GM03348 (cell line): ENCODE measurements around the gene FN3K.
"Not testable (repeated sequence)": the region's sequence is repeated elsewhere in the genome, so short reads cannot be mapped to it uniquely, and the experiment has no call there.

Experiments
- DNase-seq: peaks from one replicate; pipeline ENCODE4 v3.0.0; 2012; ENCODE audit warnings: low spot score

The FN3K gene

DNA sequence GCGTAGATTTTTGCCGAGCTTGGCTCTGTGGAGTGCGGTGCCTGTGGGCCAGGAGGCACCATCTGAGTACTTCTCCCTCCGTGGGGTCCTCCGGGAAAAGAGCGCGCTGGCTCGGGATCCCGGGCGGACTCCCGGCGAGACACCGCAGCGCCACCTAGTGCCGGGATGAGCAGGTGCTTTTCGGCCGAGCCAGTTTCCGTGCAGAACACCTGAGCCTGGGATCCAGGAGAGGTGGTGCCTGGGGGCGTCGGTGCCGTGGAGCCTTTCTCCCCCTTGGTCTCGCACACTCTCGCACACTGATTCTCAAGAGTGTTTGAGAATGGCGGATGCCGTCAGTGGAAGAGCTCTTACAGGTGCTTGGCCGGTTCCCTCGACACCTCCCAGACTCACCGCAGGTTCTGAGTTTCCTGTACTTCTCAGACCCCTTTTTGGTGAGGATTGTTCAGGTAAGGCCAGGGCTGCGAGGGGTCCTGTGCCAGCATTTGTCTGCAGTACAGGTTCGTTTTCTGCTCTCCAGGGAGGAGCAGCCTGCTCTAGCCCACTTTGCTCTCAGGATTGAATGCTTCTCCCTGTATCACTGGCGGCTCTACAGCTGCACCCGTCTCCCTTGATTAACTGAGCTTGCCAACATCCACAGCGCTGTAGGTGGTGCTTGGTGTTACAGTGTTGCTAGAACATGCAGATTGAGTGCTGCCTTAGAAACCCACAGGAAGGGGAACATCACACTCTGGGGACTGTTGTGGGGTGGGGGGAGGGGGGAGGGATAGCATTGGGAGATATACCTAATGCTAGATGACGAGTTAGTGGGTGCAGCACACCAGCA lies 39.8 kb downstream of the FN3K start:
- DNase-seq = peak; percentile 90

DNA sequence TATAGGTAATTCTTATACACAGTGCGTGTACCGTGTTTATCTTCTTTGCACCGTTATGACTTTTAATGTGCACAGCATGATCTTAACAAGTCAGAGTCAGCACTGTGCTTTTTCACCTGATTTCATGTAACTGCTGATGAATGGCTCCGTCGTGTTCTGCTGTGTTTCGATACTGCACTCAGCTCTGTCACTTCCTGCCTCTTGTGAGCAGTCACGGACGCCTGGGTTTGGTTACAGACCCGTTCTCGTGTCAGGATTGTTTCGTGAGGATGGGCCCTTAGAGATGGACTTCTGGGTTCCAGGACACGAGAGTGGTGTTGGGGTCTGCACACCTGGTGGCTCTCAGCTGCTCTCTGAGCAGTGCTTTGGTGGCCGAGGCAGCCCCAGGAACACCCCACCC lies 41.0 kb downstream of the FN3K start:
- no peak for DNase-seq

DNA sequence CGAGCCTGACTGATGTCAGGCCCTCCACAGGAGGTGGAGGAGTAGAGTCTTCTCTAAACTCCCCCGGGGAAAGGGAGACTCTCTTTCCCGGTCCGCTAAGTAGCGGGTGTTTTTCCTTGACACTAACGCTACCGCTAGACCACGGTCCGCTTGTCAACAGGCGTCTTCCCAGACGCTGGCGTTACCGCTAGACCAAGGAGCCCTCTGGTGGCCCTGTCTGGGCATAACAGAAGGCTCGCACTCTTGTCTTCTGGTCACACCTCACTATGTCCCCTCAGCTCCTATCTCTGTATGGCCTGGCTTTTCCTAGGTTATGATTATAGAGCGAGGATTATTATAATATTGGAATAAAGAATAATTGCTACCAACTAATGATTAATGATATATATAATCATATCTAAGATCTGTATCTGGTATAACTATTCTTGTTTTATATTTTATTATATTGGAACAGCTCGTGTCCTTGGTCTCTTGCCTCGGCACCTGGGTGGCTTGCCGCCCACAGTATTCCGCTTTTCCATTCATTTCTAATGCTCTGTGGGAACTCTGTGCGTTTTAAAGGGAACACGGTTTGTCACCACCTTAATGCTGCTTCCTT lies 42.5 kb downstream of the FN3K start:
- DNase-seq = not testable (repeated sequence)

DNA sequence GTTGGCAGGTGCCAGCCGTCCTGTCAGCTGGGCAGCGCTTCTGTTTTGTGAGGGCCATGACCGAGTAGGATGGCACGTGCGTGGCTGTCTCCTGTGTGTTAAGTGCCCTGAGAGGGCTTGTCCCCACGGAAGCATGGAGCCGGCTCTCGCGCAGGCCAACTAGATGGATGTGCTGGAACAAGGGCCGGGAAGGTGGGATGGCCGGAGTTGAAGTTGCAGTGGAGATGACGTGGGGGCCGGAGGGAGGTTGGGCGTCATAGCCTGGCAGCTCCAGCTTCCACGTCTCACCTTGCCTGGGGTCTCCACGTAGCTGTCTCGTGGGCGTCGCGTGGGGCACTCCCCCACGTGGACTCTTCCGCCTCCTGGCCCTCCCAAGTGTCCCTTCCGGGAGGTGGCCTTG lies 44.1 kb downstream of the FN3K start:
- DNase-seq = no peak

DNA sequence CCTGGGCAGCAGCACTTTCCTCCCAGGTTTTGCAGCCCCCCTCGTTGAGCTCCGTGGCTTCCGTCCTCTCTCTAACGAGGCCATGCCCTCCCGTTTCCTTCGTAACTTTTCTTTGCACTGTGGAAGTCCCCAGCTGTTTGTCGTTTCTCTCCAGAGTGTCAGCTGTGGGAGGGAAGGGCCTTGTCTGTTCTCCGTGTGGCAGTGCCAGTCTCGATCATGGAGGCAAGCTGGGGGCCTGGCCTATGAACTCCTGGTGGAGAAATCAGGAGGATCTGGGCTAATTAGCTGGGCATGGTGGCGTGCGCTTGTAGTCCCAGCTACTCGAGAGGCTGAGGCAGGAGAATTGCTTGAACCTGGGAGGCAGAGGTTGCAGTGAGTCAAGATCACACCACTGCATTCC lies 44.8 kb downstream of the FN3K start:
- no peak for DNase-seq

DNA sequence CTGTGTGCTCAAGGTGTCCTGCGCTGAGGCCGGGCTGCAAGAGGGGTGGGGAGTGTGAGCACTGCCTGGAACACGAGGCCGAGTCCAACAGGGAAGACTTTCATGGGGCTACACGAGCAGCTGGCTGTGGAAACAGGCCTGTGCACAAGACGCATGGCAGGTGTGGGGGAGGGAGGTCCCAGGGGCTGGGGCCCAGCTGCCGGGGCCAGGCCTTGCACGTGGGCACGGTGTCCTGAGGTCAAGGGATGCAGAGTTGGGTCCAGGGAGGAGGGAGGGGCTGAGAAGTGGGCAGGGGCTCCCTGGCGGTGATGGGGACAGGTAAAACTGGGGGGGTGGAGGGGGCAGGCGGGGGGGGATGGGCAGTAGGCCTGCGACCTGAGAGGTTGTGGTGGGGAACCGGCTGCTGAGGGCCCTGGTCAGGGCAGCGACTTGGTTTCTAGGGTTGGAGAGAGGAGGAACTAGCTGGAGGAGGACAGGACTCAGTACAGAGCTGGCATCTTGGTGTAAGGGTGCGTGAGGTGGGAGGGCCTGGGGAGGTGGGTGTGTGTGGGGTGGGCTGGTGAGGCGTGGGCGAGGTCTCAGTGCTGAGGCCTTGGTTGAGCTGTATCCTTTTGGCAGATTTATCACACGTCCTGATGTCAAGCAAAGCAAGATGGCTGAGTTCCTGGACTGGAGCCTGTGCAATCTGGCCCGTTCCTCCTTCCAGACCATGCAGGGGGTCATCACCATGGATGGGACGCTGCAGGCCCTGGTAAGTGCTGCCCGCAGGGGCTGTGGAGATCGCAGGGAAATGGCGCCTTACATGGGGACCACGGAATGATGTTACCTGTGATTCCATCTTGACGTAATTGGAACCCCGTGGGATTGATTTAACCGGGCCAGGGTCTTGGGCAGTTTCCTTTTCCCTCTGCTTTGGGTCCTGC lies 45.8 kb downstream of the FN3K start:
- DNase-seq = no peak

DNA sequence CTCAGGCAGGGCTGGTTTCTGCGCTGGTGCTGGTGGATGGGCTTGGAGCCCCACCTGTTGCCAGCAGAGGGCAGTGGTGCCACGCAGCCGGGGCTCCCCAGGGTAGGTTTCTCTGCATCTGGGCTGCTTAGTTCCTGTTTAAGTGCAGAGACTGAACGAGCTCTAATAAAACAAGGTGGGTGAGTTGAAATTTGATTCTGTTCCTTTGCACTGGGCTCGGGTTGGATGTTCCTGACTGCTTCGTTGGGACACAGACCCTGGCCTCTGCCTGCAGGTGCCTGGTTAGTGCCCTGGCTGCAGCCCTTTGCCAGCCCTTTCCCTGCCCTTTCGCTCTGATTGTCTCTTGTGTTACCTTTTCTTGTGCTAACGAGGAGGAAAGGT lies 46.5 kb downstream of the FN3K start:
- peak; percentile 96 for DNase-seq

DNA sequence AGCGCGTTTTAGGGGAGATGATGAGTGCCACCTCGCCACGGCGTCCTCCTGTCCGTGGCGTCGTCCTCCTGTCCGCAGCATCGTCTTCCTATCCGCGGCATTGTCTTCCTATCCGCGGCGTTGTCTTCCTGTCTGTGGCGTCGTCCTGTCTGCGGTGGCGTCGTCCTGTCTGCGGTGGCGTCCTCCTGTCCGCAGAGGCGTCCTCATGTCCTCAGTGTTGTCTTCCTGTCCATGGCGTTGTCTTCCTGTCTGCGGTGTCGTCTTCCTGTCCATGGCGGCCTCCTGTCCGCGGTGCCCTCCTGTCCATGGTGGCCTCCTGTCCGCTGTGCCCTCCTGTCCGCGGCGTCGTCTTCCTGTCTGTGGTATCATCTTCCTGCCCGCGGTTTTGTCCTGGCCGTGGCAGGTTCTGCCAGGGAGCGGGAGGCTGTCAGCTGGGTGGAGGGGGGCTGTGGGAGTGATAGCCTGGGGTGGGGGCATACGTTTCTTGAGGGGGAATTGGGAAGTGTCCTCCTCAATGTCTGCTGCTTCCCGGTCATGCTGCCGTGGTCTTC lies 47.3 kb downstream of the FN3K start:
- no peak for DNase-seq

DNA sequence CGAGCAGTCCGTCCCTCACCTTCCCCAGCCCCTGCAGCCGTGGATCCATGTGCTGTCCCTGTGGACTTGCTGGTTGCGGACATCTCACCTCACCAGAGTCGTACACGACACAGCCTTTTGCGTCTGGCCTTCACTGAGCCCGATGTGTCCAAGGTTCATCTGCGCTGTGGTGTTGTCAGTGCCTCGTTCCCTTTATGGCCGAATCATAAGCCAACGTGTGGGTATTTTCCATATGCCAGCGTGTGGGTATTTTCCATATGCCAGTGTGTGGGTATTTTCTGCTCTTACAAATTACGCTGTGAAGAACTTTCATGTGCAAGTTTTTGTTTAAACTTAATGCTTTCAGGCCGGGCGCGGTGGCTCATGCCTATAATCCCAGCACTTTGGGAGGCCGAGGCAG lies 48.1 kb downstream of the FN3K start:
- no peak for DNase-seq

DNA sequence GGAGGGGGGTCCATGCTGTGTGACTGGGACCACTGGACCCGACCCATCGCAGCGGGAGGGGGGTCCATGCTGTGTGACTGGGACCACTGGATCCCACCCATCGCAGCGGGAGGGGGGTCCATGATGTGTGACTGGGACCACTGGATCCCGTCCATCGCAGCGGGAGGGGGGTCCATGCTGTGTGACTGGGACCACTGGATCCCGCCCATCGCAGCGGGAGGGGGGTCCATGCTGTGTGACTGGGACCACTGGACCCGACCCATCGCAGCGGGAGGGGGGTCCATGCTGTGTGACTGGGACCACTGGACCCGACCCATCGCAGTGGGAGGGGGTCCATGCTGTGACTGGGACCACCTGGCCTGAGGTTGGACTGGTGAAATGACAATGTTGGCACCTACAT lies 50.2 kb downstream of the FN3K start:
- not testable (repeated sequence) for DNase-seq

DNA sequence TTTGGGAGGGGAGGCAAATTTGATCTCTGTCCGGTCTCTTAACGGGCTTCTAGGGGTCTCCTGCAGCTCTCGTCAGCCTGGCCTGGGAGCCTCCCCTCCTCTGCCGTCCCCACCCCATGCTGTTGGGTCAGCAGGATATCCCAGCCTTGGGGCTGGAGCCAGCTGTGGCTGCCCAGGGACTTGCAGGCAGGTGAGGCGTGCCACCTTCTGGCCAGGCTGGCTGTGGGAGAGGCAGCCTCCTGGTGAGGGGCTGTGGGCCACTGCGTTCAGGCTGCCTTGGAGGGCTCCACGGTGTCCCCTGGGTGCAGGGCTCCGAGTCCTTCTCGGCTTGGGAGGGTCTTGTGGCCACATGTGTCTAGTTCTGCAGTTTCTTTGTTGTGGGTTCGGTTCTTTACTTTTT lies 51.0 kb downstream of the FN3K start:
- no peak for DNase-seq

DNA sequence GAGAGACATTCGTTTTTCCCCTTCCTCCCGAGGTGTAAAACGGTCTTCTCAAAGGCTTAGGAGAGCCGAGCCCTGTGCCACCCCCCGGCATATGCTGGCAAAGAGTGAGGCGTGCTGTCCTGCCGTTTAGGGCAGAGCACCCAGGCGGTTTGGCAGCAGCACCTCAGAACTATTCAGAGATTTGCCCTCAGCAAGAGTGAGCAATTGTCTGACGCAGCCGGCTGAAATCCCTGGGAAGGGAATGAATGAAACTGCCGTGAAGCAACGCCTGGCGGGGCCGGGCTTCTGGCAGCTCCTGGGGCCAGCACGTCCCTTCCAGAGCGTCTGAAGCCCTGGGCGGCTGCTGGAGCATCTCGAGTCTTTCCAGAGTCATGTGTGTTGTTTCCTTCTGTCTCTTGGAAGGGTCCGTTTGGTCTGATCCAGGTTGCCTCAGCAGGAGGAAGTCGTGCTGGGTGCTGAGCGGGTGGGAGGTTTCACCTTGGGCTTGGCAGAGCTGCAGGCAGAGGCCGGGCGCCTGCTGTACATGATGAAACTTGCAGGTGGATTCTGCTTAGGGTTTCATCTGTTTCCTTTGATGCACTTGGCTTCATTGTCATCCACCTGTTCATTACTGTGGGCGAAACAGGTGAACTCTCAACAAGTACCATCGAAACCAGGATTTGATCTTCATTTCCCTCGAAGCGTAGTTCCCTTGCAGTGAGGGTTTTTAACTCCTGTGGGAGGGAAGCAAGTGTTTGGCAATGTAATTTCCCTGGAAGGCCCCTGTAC lies 51.9 kb downstream of the FN3K start:
- peak; percentile 94 for DNase-seq

DNA sequence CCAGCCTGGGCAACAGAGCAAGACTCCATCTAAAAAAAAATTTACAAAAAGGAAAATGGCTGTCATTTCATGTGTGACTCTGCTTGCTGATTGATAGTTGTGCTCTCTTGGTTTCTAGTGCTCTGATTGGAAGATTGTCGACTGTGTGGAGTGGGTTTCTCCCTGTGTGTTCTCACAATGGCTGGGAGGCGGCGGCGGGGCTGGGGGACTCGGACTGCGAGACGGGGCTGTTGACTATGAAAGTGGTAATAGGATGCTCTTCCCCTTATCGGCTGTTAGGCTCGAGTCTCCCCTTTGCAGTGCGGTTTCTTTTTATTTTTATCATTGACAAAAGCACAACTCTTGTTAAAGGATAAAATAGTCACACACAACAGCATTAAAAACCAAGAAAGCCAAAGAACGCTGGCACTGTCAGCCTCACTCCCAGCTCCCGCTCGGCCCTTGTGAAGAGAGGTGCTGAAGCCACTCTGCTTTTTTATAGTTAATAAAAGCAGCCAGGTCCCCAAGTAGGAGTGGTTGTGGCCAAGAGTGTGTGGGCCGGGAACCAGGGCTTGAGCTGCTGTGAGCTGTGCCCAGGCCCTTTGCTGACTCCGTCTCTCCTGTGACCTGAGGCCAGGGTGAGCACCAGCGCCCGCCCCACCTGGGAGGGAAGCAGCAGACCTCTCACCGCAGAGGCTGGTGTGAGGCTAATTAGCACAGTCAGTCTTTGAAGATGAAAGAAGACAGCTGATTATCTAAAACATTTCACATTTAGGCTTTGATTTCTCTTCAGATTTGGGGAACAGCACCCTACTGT lies 53.0 kb downstream of the FN3K start:
- DNase-seq = no peak

DNA sequence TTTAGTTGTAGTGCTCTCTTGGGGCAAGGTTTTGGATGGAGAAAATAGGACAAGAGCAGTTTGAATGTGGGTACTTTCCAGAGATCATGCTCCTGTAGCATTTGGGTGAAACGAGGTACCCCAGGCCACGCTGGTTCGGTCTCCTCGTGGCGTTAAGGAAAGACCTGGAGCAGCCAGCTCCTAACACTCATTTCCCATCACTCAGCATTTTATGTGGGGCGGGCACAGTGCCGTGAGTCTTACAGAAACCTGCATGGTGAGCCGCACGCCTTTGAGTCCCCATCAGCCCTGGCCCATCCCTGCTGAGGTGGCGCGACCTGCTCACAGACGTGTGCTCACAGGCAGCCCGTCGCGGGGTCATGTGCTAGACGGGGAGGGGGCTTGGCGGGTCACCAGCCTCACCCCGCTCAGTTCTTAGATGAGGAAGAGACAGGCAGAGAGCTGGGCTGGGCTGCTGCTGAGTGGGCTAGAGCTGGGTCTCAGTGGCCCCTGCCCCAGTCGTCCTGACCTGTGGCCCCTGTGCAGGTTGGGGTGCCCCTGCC lies 53.7 kb downstream of the FN3K start:
- no peak for DNase-seq

DNA sequence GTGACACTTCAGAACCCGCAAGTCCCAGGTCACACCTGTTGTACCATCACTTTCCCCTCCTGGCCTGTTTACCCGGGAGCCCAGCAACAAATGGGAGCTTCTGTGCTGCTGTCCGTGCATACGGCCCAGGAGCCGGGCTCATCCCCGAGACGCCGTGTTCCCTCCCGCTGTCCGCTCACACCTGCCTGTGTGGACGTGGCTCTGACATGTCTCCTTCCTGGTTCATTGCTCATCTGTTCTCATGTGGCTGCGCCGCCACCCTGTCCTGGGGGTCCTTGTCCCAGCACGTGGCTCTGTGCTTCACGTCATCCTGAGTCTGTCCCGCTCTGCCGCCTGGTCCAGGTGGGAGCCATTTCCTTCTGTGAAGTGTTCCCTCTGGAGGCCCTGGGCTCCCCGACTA lies 54.4 kb downstream of the FN3K start:
- DNase-seq = no peak

DNA sequence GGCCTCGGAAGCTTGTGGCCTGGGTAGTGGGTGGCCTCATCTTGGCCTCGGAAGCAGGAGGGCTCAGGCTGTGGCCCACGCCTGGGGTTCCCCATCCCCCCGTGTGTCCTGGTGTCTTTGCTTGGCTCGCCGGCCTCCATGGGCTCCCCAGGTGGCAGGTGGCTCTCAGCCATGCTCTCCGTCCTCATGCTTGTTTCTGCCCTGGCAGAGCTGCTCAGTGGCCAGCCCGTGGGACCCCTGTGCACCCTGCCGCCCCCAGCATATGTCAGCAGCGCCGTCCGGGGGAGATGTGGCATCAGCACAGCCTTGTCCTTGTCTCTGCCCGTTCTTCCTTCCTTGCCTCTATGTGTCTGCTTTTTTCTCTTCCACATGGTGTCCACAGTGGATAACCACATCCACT lies 55.0 kb downstream of the FN3K start:
- DNase-seq = no peak

DNA sequence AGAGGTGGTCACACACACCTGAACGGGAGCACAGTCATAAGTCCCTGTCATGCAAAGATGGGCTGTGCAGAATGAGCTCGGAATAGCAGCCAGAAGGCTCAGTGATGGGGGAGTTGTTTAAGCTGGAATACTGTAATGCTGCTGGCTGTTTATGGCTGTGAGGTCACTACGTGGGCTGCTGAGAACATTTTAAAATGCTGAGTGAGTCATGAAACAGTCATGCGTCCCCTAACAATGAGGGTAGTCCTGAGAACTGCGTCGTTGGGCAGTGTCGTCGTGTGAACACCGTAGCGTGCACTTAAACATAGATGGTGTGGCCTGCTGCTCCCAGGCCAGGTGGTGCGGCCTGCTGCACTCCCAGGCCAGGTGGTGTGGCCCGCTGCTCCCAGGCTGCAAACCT lies 56.1 kb downstream of the FN3K start:
- DNase-seq = no peak

DNA sequence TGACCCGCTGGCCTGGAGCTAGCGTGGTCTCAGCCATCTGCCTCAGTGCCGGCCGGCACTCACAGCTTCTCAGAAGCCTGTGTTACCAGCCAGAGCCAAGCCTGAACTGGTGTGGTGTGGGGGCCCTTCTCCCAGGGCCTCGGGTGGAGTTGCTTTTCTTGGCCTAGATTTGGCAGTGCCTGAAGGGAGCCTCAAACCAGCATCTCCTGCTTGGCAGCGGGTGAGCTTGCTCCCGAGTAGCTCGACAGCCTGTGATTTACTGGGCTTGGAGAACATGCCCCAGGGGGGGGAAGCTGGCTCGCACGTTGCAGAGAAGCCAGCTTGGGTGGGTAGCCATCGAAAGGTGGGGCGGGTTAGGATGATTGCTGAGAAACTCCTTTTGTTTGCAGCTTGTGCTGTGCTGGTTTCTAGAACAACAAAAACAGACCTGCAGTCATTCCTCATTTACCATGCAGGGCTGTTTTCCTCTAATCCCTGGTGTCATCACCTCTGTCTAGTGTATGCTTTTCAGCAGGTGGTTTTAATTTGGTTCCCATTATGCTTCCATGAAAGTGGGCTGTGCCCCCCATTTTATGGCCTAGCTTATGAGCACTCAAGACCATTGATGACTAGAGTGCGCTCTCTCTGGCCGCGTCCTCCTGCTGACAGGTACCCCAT lies 58.7 kb downstream of the FN3K start:
- DNase-seq = peak; percentile 36

DNA sequence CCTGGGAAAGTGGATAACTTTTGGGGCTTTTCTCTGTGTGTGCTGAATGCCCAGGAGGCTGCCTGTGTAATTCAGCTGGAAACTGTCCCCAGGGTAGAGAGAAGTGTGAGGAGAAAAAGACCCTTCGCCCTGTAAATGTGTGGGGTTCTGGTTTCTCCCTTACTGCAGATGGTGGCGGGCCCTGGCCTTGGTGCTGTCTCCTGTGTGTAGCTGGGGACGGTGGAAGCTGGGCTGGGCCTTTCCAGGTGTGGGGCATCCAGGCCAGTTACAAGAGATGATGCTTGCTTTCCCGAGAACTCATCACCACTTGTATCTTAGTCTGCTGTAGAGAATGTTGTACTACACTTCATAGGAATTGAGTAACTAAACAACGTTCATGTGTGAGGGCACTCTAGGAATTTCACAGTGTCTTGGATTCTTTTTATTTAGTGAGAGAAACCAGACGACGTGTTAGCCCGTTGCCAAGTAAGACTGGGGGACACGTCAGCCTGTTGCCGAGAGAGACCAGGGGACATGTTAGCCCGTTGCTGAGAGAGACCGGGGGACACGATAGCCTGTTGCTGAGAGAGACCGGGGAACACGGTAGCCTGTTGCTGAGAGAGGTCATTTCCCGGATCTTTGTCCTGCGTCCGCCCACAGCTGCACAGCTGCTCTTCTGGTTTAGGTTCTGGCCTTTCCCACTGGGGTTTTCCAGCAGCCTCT lies 59.5 kb downstream of the FN3K start:
- DNase-seq = no peak

DNA sequence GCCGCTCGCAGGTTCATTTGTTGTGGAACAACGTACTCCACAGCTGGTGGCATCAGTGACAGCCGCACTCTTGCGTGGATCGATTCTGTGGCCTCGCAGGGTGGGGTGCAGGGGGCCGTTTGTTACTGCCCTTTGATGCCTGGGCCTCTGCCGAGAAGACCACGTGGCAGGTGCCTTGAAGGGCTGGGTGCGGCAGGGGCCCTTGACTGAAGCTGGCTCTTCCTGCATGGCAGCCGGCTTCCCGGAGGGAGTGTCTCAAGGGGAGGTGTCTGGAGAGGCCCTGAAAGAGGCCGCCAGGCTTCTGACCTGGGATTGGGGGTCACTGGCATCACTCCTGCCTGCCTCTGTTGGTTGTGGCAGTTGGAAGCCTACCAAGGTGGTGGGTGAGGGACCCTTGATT lies 60.2 kb downstream of the FN3K start:
- no peak for DNase-seq
